AG04449 (cell line): ENCODE data around the gene VPS33B.

Source experiments
- CTCF ChIA-PET: fragments of 350-600 bp; formaldehyde crosslinking; extraction: SDS; loops from one replicate; lab custom pipeline; 2021; ENCODE audit warnings: antibody characterized with exemption; lab: Yijun Ruan, JAX
- POLR2A ChIA-PET: fragments of 400-600, 350-600 bp; formaldehyde crosslinking; extraction: SDS; loops from one replicate; lab custom pipeline; 2020; ENCODE audit warnings: antibody characterized with exemption, inconsistent platforms; lab: Yijun Ruan, JAX
- DNase-seq: peaks from one replicate; pipeline ENCODE4 v3.0.0-alpha.2; 2010; ENCODE audit warnings: low read depth, low spot score
- H3K4me3 ChIP-seq: 2 replicates; pipeline ENCODE4 v1.5.1; 2011; ENCODE audit warnings: low read depth, mild to moderate bottlenecking, control low read depth, low read length
- TF ChIP-seq, protein P1 (sequence below): IDR thresholded peaks from one replicate; pipeline ENCODE4 v1.5.1; 2011; ENCODE audit warnings: mild to moderate bottlenecking, moderate library complexity, low read length, control low read depth, inconsistent platforms; ENCODE audit not compliant: insufficient read depth; ENCODE audit errors: missing control alignments

The VPS33B gene

DNA sequence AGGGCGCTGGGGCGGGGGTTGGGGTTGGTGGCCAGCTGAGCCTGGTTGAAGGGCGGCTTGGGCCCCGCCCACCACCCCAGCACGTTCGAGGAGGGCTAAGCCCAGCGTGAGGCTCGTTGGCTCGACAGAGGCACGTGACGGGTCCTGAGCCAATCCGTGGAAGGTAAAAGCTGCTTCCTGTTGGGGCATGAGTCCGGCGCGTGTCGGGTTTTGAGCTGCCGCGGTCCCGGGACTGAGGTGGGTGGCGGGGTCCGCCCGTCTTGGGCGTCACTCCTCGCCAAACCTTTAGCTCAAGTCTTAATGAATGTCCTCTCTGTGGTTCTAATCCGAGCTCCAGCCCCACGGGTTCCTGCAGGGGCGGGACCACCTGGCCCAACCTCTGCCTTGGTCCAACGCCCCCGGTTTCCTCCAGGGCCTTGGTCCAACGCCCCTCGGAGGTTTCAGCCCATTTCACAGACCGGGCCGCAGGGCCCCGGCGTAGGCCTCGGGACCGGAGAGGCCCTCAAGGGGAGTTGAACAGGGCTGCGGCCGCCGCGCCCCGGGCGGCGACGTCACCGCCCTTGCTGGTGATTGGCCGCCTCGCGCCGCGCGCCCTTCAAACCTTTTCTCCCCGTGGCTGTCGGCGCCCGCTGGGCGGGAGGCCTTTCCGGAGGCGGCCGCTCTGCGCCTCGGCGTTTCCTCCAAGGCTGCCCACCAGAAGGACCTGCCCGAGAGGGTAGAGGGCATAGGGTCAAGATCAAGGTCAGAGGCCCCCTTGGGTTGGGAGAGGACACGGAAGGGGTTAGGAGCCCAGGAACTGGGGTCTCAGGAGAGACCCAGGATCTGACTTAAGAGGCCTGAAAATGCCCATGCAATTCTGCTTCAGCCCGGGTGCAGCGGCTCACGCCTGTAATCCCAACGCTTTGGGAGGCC, 67.4 kb downstream of the VPS33B start, which contains the start of gene RCCD1:
RCCD1 (plus strand) TSS at position 173 of the 912 bp plus-strand sequence. CDS start 1,851 bp downstream, outside the sequence.
- POLR2A ChIA-PET: interaction anchor here (0.8 to 1.6 kb wide), 4 partner anchors 19 to 95 kb away, joined by 3 to 8 read pairs (median 4); partner anchors contain the start of gene UNC45A
- peak; percentile 64 for DNase-seq

DNA sequence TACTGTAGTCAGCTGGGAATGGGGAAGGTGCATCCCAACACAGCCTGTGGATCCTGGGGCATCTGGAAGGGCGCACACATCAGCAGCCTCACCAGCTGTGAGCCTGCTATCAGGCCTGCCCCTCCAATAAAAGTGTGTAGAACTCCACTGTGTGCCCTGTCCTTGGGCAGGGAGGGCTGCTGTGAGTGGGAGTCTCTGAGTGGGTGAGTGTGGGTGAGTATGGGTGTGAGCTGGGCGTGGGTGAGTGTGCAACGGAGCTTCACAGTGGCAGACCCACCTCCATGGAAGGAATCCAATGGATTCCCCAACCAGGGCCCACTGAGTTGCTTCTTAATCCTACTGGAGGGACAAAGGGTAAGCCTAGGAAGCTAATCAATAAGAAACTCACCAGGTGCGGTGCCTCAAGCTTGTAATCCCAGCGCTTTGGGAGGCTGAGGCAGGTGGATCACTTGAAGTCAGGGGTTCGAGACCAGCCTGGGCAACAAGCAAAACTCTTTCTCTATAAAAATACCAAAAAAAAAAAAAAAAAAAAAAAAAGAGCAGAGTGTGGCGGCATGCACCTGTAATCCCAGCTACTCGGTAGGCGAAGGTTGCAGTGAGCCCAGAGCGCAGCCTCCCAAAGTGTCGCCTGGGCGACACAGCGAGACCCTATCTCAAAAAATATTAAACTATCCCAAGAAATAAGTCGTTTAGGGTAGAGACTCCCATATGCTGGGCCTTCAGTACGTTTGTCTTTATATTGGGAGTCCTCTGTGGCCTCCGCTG, 68.3 kb downstream of the VPS33B start:
- TF ChIP-seq, protein P1, sequence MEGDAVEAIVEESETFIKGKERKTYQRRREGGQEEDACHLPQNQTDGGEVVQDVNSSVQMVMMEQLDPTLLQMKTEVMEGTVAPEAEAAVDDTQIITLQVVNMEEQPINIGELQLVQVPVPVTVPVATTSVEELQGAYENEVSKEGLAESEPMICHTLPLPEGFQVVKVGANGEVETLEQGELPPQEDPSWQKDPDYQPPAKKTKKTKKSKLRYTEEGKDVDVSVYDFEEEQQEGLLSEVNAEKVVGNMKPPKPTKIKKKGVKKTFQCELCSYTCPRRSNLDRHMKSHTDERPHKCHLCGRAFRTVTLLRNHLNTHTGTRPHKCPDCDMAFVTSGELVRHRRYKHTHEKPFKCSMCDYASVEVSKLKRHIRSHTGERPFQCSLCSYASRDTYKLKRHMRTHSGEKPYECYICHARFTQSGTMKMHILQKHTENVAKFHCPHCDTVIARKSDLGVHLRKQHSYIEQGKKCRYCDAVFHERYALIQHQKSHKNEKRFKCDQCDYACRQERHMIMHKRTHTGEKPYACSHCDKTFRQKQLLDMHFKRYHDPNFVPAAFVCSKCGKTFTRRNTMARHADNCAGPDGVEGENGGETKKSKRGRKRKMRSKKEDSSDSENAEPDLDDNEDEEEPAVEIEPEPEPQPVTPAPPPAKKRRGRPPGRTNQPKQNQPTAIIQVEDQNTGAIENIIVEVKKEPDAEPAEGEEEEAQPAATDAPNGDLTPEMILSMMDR: no peak
- no peak for DNase-seq
- no peak overlapping the region; the same call in 1 of the 2 replicates for H3K4me3 ChIP-seq
- ChIA-PET CTCF (interaction anchor here (5.2 to 21.6 kb wide), 5 partner anchors 15 to 319 kb away, joined by 95 to 479 read pairs (median 169); partner anchors contain the start of genes HDDC3 and UNC45A), POLR2A (interaction anchor here (0.8 to 1.6 kb wide), 4 partner anchors 19 to 96 kb away, joined by 3 to 8 read pairs (median 4); partner anchors contain the start of gene UNC45A)

More for the DNA sequence above, 67.4 kb downstream of the VPS33B start, which contains the start of gene RCCD1:
- peak within 1 kb of the TSS; percentile 86 for H3K4me3 ChIP-seq
- TF ChIP-seq, protein P1: no peak
- CTCF ChIA-PET: interaction anchor here (2.6 to 21.6 kb wide), 9 partner anchors 14 to 318 kb away, joined by 28 to 479 read pairs (median 95); partner anchors contain the start of genes HDDC3, UNC45A and VPS33B

DNA sequence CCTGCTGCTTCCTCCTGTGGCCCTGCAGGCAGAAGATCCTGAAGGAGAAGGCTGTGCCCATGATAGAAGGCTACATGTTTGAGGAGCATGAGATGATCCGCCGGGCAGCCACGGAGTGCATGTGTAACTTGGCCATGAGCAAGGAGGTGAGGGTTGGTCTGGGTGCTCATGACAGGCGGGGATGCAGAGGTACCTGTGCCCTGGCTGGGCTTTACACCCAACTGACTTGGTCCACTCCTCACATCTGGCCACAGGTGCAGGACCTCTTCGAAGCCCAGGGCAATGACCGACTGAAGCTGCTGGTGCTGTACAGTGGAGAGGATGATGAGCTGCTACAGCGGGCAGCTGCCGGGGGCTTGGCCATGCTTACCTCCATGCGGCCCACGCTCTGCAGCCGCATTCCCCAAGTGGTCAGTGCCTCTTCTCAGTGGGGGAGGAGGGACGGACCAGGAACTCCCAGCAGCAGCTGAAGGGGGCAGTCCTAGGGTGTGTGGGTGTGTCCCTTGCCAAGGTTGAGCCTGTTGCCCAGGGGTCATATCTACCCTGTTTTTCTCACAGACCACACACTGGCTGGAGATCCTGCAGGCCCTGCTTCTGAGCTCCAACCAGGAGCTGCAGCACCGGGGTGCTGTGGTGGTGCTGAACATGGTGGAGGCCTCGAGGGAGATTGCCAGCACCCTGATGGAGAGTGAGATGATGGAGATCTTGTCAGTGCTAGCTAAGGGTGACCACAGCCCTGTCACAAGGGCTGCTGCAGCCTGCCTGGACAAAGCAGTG, 69.3 kb downstream of the VPS33B start:
- TF ChIP-seq, protein P1: no peak
- DNase-seq: no peak
- ChIA-PET POLR2A (no interaction called here), CTCF (interaction anchor here (10.1 to 21.6 kb wide), 3 partner anchors 14 to 96 kb away, joined by 169 to 479 read pairs (median 193); partner anchors contain the start of genes HDDC3 and UNC45A)
- no peak overlapping the region for H3K4me3 ChIP-seq

DNA sequence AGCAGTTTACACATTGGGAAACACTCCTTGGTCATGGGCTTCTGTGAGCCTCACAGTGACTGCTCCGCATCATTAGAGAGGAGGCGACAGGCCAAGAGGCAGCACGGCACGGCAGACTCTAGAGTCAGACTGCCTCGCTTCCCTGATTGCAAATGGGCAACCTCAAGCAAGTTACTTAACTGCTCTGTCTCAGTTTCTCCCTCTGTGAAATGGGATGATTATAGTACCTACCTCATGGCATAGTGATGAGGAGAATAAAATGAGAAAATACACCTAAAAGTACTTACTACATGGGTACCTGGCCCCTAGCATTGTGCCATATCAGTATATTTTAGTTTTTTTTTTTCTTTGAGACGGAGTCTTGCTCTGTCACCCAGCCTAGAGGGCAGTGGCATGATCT, 71.7 kb downstream of the VPS33B start:
- H3K4me3 ChIP-seq: no peak overlapping the region
- DNase-seq: no peak
- CTCF ChIA-PET: interaction anchor here (21.6 kb wide), 1 partner anchor 12 kb away, joined by 479 read pairs; the partner anchor contains the start of genes HDDC3 and UNC45A
- POLR2A ChIA-PET: no interaction called here
- TF ChIP-seq, protein P1: no peak

DNA sequence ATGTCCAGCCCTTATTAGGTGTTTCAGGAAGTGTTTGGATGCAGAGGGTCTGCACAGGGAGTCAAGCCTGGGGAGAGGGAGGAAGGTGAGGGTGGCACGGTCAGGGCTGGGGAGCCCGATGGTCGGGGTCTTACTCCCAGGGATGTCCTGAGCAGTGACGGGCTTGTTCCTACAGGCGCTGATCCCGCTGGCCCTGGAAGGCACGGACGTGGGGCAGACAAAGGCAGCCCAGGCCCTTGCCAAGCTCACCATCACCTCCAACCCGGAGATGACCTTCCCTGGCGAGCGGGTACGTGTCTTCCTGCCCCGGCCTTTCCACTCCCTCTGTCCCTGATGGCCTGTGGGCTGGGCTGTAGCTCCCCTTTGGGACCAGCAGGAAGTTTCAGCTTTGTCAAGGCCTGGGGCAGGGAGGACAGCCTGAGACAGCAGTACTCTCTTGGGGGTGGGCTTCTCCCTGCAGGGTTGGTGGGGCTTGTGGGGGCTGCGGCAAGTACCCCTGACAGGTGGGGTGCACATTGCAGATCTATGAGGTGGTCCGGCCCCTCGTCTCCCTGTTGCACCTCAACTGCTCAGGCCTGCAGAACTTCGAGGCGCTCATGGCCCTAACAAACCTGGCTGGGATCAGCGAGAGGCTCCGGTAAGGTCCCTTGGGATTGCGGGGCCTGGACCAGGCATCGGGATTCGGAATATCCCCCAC, 72.3 kb downstream of the VPS33B start:
- no peak overlapping the region for H3K4me3 ChIP-seq
- TF ChIP-seq, protein P1: no peak
- ChIA-PET POLR2A (no interaction called here), CTCF (interaction anchor here (1.0 to 21.6 kb wide), 2 partner anchors 11 to 99 kb away, joined by 3 to 479 read pairs; partner anchors contain the start of genes HDDC3 and UNC45A)
- no peak for DNase-seq
